Measurements from ENCODE around the gene ENOX1.
A peak's percentile ranks its signal among the peaks of the same experiment; 100 is the strongest.

The ENOX1 gene

GRCh38 chr13:43482641-43483040 is 304.1 kb downstream of the ENOX1 start:
- TF ChIP-seq ZFX (IDR thresholded peaks at IDR 0.05), result no peak
- no peak for TF ChIP-seq CTCF (conservative IDR thresholded peaks at IDR 0.05)
- no peak overlapping the region for H3K27ac ChIP-seq

GRCh38 chr13:43482026-43482425 is 304.7 kb downstream of the ENOX1 start:
- no peak overlapping the region for H3K27ac ChIP-seq
- TF ChIP-seq ZFX (IDR thresholded peaks at IDR 0.05) (no peak), CTCF (conservative IDR thresholded peaks at IDR 0.05) (no peak)

GRCh38 chr13:43478902-43479301 is 307.9 kb downstream of the ENOX1 start:
- TF ChIP-seq CTCF (conservative IDR thresholded peaks at IDR 0.05) (no peak), ZFX (IDR thresholded peaks at IDR 0.05) (no peak)
- H3K27ac ChIP-seq, result peak overlapping the region; percentile 51; the same call in 1 of the 2 replicates

GRCh38 chr13:43478211-43478610 is 308.6 kb downstream of the ENOX1 start:
- TF ChIP-seq CTCF (conservative IDR thresholded peaks at IDR 0.05) (no peak), ZFX (IDR thresholded peaks at IDR 0.05) (no peak)
- H3K27ac ChIP-seq, result no peak overlapping the region

- no peak for TF ChIP-seq ZFX (IDR thresholded peaks at IDR 0.05)
- TF ChIP-seq CTCF (conservative IDR thresholded peaks at IDR 0.05), result no peak
Measured at GRCh38 chr13:43475140-43475539, 311.6 kb downstream of the ENOX1 start.

GRCh38 chr13:43473437-43473836 is 313.3 kb downstream of the ENOX1 start:
- TF ChIP-seq ZFX (IDR thresholded peaks at IDR 0.05) (no peak), CTCF (conservative IDR thresholded peaks at IDR 0.05) (no peak)
- H3K27ac ChIP-seq, result no peak overlapping the region

More at GRCh38 chr13:43475140-43475539, 311.6 kb downstream of the ENOX1 start:
- no peak overlapping the region for H3K27ac ChIP-seq

- no peak overlapping the region for H3K27ac ChIP-seq
- no peak for TF ChIP-seq CTCF (conservative IDR thresholded peaks at IDR 0.05)
- TF ChIP-seq ZFX (IDR thresholded peaks at IDR 0.05), result no peak
Measured at GRCh38 chr13:43472980-43473379, 313.8 kb downstream of the ENOX1 start.

All from C4-2B (cell line).